T47D (cell line): ENCODE data around the gene CDYL.
"Not testable (repeated sequence)": the region's sequence is repeated elsewhere in the genome, so short reads cannot be mapped to it uniquely, and the experiment has no call there.

Source experiments
- DNase-seq, 2 experiments: peaks; one replicate each; pipeline versions ENCODE4 v3.0.0 to v3.0.0-alpha.2; 2011 to 2012; ENCODE audit warnings: low read depth in 1 of 2, low spot score in 1 of 2
- JUND ChIP-seq: IDR thresholded peaks from 2 replicates; pipeline ENCODE4 v1.6.1; 2012; ENCODE audit warnings: low read depth
- in situ Hi-C: cut with HindIII; loops from 2 replicates; pipeline ENCODE4 v1.10.0; 2016; ENCODE audit warnings: low sequenced_read_pairs, low pct_unique_long_range_greater_than_20kb

CDYL gene

GRCh38 chr6:4840169-4840568, 64.0 kb downstream of the CDYL start:
- no peak for DNase-seq
- in situ Hi-C loops: no loop called here
- TF ChIP-seq JUND: no peak

- TF ChIP-seq JUND: no peak
- DNase-seq: no peak
- in situ Hi-C loops: no loop called here
Observed at GRCh38 chr6:4844108-4844507, 67.9 kb downstream of the CDYL start.

- TF ChIP-seq JUND: no peak
- in situ Hi-C loops: no loop called here
- no peak for DNase-seq
Observed at GRCh38 chr6:4846387-4846786, 70.2 kb downstream of the CDYL start.

GRCh38 chr6:4848382-4849068, 72.3 kb downstream of the CDYL start:
- no peak for TF ChIP-seq JUND
- peak in 1 of 2 experiments; percentile 13 for DNase-seq
- in situ Hi-C loops: no loop called here

GRCh38 chr6:4849226-4850022, 73.2 kb downstream of the CDYL start:
- in situ Hi-C loops: no loop called here
- no peak for TF ChIP-seq JUND
- no peak for DNase-seq

- DNase-seq: no peak
- TF ChIP-seq JUND: no peak
- in situ Hi-C loops: no loop called here
Observed at GRCh38 chr6:4851035-4851434, 74.8 kb downstream of the CDYL start.

GRCh38 chr6:4852186-4852585, 76.0 kb downstream of the CDYL start:
- in situ Hi-C loops, DNase-seq: not testable (repeated sequence)

GRCh38 chr6:4852938-4853337, 76.7 kb downstream of the CDYL start:
- no peak for TF ChIP-seq JUND
- no peak for DNase-seq
- in situ Hi-C loops: no loop called here

GRCh38 chr6:4853349-4853748, 77.1 kb downstream of the CDYL start:
- DNase-seq: peak in 1 of 2 experiments; percentile 45
- TF ChIP-seq JUND: no peak
- in situ Hi-C loops: no loop called here

- TF ChIP-seq JUND: no peak
- in situ Hi-C loops: no loop called here
- no peak for DNase-seq
Observed at GRCh38 chr6:4853782-4854511, 77.7 kb downstream of the CDYL start.

- no peak for DNase-seq
- TF ChIP-seq JUND: no peak
- in situ Hi-C loops: no loop called here
Observed at GRCh38 chr6:4856785-4857184, 80.6 kb downstream of the CDYL start.

- in situ Hi-C loops: no loop called here
- TF ChIP-seq JUND: no peak
- DNase-seq: no peak
Observed at GRCh38 chr6:4858194-4859015, 82.2 kb downstream of the CDYL start.
